Tibial nerve (tissue), 4 donors: Measurements from ENCODE around the gene VPS35. TPM values are rescaled to one million over a fixed set of nuclear protein-coding genes. Genes with fewer than 3 reads are reported as not detected.
"Not testable (repeated sequence)": the region's sequence is repeated elsewhere in the genome, so short reads cannot be mapped to it uniquely, and the experiment has no call there.

ENCODE experiments used
- DNase-seq, 2 donors: peaks; one replicate each; pipeline ENCODE4 v3.0.0-alpha.2; 2019; ENCODE audit warnings: low spot score in 2 of 2
- H3K27ac ChIP-seq, 4 donors: fragments of 200-600 bp; sonication (generic) in 3 of 4; one replicate each; pipeline ENCODE4 v1.5.1; 2017 to 2019; ENCODE audit warnings: mild to moderate bottlenecking in 1 of 4
- H3K27me3 ChIP-seq, 2 donors: fragments of 200-600 bp; sonication (generic) in 1 of 2; one replicate each; pipeline versions ENCODE4 v1.5.1 to v1.6.0; 2017 to 2019
- H3K36me3 ChIP-seq, 3 donors: fragments of 200-600 bp; sonication (generic); one replicate each; pipeline ENCODE4 v1.5.1; 2018 to 2019
- H3K4me1 ChIP-seq, 4 donors: fragments of 200-600 bp; sonication (generic) in 3 of 4; one replicate each; pipeline ENCODE4 v1.5.1; 2017 to 2019
- H3K4me3 ChIP-seq, 4 donors: fragments of 200-600 bp; sonication (generic) in 3 of 4; one replicate each; pipeline ENCODE4 v1.5.1; 2017 to 2019; ENCODE audit warnings: mild to moderate bottlenecking in 1 of 4, moderate library complexity in 1 of 4
- H3K9me3 ChIP-seq, 4 donors: fragments of 200-600 bp; sonication (generic) in 3 of 4; one replicate each; pipeline ENCODE4 v1.5.1; 2017 to 2019
- CTCF ChIP-seq, 5 experiments: fragments of 200-600 bp in 3 of 5; fragments of 450-650 bp in 2 of 5; sonication (generic) in 3 of 5; IDR thresholded peaks; one replicate each; pipeline ENCODE4 v1.5.1; 2016 to 2019; ENCODE audit warnings: antibody characterized with exemption in 5 of 5, mild to moderate bottlenecking in 3 of 5, moderate library complexity in 2 of 5
- EP300 ChIP-seq, 2 donors: sonication (generic); formaldehyde crosslinking; IDR thresholded peaks; one replicate each; pipeline ENCODE4 v1.6.1; 2017; ENCODE audit warnings: antibody characterized with exemption in 2 of 2, mild to moderate bottlenecking in 1 of 2
- POLR2A ChIP-seq, 2 donors: fragments of 450-650 bp; IDR thresholded peaks; one replicate each; pipeline ENCODE4 v1.6.1; 2017; ENCODE audit warnings: antibody characterized with exemption in 2 of 2, mild to moderate bottlenecking in 2 of 2, moderate library complexity in 2 of 2
- WGBS, 2 donors: methylation state at CpG; one replicate each; pipeline ENCODE4 v1.1.5; 2018; 5-methylcytosine and 5-hydroxymethylcytosine counted together
- total RNA-seq, 4 donors: library from RNA; depleted of rRNA; stranded (reverse); fragments of >200 nt; gene quantifications; one replicate each; pipeline ENCODE4 v1.1.0, GENCODE V29; 2016

VPS35 gene
- total RNA-seq, 4 donors from 2014 or later = 26.1 to 54.4 (median 40.0) TPM

GRCh38 chr16:46623246-46623645 lies 65.7 kb downstream of the VPS35 start:
- not testable (repeated sequence) for H3K27ac ChIP-seq, H3K27me3 ChIP-seq, H3K36me3 ChIP-seq, DNase-seq, H3K4me3 ChIP-seq, H3K9me3 ChIP-seq
- WGBS, 2 donors = no CpG with 5 or more reads among the region's 8 CpGs
- peaks cover 0 to 26% (median 10%) of the 10 kb centered on the region in 4 donors for H3K4me1 ChIP-seq

- TF ChIP-seq POLR2A (IDR thresholded peaks at IDR 0.05) (no peak), CTCF (IDR thresholded peaks at IDR 0.05) (no peak), EP300 (IDR thresholded peaks at IDR 0.05) (no peak)
- H3K27me3 ChIP-seq = no peaks in the 10 kb centered on the region
- H3K4me3 ChIP-seq = no peak overlapping the region
- H3K36me3 ChIP-seq = no peaks in the 10 kb centered on the region
- no peak overlapping the region for H3K27ac ChIP-seq
- DNase-seq = no peak
- peaks cover 0 to 26% (median 10%) of the 10 kb centered on the region in 4 donors for H3K4me1 ChIP-seq
- WGBS, 2 donors = 88 to 92% methylated on average over 7 of the region's 7 CpGs
- H3K9me3 ChIP-seq = no peaks in the 10 kb centered on the region
Observed at GRCh38 chr16:46621934-46622676, 66.9 kb downstream of the VPS35 start.

GRCh38 chr16:46621006-46621933 lies 67.7 kb downstream of the VPS35 start, which contains the start of gene SHCBP1:
Gene SHCBP1, minus strand, starts transcription at chr16:46621379. Its CDS starts 20 bp downstream, at chr16:46621359.
- 1% methylated on average over 40 to 52 of the region's 52 CpGs for WGBS, 2 donors

GRCh38 chr16:46620266-46621005 lies 68.5 kb downstream of the VPS35 start:
- Histone ChIP-seq H3K27ac (no peak overlapping the region), H3K36me3 (no peaks in the 10 kb centered on the region), H3K4me1 (peaks cover 0 to 26% (median 10%) of the 10 kb centered on the region in 4 donors), H3K4me3 (peak overlapping the region; percentile 37 to 62 (median 54)), H3K9me3 (no peaks in the 10 kb centered on the region), H3K27me3 (no peaks in the 10 kb centered on the region)
- no peak for DNase-seq
- WGBS, 2 donors = 5 to 6% methylated on average over 11 of the region's 11 CpGs
- TF ChIP-seq POLR2A (IDR thresholded peaks at IDR 0.05) (no peak), CTCF (IDR thresholded peaks at IDR 0.05) (no peak), EP300 (IDR thresholded peaks at IDR 0.05) (no peak)

More at GRCh38 chr16:46621006-46621933, 67.7 kb downstream of the VPS35 start, which contains the start of gene SHCBP1:
- Histone ChIP-seq H3K27ac (no peak within 1 kb of the TSS), H3K4me3 (peak within 1 kb of the TSS; percentile 37 to 62 (median 54)), H3K4me1 (peaks cover 0 to 26% (median 10%) of the 10 kb centered on the region in 4 donors), H3K9me3 (no peaks in the 10 kb centered on the region), H3K27me3 (no peaks in the 10 kb centered on the region), H3K36me3 (no peaks in the 10 kb centered on the region)
- TF ChIP-seq CTCF (IDR thresholded peaks at IDR 0.05) (no peak), POLR2A (IDR thresholded peaks at IDR 0.05) (no peak), EP300 (IDR thresholded peaks at IDR 0.05) (no peak)
- DNase-seq = peak; percentile 50 to 70

GRCh38 chr16:46618516-46618915 lies 70.5 kb downstream of the VPS35 start:
- Histone ChIP-seq H3K36me3 (no peaks in the 10 kb centered on the region), H3K27ac (no peak overlapping the region), H3K4me1 (peaks cover 0 to 29% (median 10%) of the 10 kb centered on the region in 4 donors), H3K27me3 (no peaks in the 10 kb centered on the region), H3K4me3 (no peak overlapping the region), H3K9me3 (no peaks in the 10 kb centered on the region)
- no peak for DNase-seq
- 90 to 91% methylated on average over 4 of the region's 4 CpGs for WGBS, 2 donors
- TF ChIP-seq EP300 (IDR thresholded peaks at IDR 0.05) = no peak
- TF ChIP-seq POLR2A (IDR thresholded peaks at IDR 0.05) = no peak
- no peak for TF ChIP-seq CTCF (IDR thresholded peaks at IDR 0.05)
